Femur (tissue), 1 donor: ENCODE measurements around the gene ZDHHC20.
"Not testable (repeated sequence)": the region's sequence is repeated elsewhere in the genome, so short reads cannot be mapped to it uniquely, and the experiment has no call there.

Experiments
- DNase-seq: peaks from one replicate; pipeline ENCODE4 v3.0.0-alpha.2; 2017

The ZDHHC20 gene

DNA sequence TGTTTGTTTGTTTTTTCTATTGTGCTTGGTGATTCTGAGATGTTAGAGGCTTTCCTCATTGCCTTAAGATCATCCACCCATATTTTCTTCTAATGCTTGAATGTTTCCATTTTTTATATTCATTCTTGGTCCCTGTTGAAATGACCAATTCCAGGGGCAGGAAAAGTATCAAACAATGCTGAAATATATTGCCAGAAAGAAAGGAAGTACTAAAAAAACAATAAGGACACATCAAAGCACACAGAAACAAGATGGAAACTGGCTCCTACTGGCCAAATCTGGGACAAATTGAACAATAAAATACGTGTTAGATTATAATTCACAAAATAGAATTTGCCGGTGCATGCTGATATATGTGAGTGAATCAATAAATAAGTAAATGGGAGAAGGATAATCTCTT lies 23.9 kb downstream of the ZDHHC20 start:
- no peak for DNase-seq

DNA sequence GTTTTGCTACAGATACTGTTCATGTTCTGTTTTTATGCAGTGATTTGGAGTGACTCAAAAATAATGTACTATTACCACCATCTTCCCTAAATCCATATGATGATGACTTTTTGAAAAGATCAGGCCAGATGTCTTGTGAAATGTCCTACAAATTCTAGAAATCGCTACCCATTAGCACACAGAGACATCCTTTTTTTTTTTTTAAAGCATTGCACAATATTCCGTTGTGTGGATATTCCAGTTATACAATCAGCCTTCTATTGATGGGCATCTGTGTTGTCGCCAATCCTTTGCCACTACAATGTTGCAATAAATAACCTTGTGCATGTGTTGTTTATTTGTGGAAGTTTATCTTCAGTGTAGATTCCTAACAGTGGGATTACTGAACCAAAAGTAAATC lies 24.5 kb downstream of the ZDHHC20 start:
- no peak for DNase-seq

DNA sequence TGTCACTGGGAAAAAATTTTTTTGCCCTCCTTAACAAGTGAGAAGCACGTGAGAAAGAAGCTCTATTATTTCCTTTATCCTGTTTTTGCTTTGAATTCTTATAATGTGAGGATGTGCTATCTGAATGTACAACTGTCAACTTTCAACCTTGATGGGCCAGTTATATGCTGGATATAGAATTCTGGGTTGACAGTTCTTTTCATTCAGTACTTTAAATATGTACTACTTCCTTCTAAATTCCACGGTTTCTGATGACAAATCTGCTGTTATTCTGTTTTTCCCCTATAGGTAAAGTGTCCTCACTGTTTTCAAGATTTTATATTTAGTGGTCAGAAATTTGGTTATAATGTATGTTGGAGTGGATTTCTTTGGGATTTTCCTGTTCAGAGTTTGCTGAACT lies 29.9 kb downstream of the ZDHHC20 start:
- DNase-seq, result no peak

DNA sequence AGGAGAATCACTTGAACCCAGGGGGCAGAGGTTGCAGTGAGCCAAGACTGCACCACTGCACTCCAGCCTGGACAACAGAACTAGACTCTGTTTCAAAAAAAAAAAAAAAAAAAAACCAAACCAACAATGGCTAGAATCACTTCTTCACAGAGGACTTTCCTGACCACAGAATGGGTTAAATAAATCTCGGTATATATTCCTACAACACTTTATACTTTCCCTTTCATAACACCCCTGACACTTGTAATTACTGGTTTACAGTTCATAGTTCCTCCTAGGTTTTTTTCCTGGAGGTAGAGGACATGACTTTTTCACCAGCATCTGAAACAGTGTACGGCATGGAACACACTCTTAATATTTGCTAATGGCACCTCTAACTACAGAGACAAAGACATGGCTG lies 31.4 kb downstream of the ZDHHC20 start:
- DNase-seq, result no peak

DNA sequence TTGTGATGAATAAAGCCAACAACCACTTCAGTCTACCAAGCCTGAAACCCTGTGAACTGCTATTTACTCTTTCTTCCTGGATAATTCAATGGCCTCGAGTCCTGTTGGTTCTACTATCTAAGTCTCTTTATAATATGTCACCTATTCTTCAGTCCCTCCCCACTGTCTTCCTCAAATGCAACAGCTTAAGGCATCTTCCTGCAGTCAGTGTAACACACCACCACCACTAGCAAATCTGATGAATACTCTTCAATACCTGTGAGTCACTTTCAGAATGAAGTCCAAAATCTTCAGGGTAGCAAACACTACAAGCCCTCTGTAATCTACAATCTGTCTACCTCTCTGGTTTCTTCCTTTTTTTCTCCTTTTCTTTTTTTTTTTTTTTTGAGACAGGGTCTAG lies 32.9 kb downstream of the ZDHHC20 start:
- DNase-seq, result no peak

DNA sequence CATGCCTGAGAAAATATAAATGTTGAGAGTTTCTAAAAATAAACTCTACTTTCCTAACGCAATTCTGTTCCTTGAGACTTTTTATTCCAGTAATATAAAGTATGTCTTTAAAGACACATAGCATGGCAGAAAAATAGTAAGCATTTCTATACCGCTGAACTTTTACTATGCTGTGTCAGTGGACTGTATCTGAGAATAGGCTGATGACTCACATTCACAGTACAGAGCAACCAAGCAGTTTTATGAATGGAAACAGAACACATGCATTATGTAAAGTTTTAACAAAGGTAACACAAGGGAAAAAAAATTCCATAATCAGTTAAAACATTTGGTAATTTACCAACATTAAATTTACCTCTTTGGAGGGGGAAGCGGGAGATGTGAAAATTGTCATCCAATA lies 38.4 kb downstream of the ZDHHC20 start:
- no peak for DNase-seq

DNA sequence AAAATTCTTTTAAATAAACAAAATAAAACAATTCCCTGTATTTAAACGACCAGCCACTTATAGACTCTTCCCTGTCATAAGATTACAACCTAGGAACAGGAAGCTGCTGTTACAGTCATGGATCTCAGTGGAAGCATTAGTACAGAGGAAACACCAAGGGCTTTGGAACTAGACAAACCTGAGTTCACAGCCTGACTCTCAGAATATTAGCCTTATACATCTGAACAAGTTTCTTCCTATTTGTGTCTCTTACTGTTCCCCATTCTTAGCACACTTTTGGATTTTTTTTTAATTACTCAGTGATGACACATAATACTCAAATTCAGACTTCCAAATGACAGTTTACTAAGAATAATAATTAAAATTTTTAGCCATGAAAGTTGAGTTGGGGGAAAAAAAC lies 46.1 kb downstream of the ZDHHC20 start:
- no peak for DNase-seq

DNA sequence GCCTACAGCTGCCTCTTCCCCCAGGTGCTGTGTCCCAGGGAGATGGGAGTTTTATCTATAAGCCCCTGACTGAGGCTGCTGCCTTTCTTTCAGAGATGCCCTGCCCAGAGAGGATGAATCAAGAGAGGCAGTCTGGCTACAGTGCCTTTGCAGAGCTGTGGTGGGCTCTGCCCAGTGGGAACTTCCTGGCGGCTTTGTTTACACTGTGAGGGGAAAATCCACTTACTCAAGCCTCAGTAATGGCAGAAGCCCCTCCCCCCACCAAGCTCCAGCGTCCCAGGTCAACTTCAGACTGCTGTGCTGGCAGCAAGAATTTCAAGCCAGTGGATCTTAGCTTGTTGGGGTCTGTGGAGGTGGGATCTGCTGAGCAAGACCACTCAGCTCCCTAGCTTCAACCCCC lies 48.6 kb downstream of the ZDHHC20 start:
- not testable (repeated sequence) for DNase-seq

DNA sequence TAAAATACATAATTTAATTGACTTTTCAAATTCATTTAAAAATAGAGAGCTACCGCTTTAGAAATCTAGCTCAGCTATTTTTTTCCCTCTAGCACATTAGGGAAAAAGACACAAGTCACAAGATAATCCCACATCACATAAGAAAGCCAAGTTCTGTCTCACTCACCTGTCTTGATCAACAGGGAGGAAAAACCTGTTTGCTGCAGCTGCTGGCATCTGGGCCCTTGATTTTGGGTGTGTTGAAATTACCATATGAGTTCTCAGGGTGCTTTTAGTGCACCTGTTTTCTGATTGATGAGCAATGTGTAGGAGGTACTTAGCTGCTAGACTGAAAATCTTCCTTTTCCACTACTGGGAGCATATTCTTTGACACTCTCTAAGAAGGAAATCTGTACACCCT lies 53.8 kb downstream of the ZDHHC20 start:
- no peak for DNase-seq

DNA sequence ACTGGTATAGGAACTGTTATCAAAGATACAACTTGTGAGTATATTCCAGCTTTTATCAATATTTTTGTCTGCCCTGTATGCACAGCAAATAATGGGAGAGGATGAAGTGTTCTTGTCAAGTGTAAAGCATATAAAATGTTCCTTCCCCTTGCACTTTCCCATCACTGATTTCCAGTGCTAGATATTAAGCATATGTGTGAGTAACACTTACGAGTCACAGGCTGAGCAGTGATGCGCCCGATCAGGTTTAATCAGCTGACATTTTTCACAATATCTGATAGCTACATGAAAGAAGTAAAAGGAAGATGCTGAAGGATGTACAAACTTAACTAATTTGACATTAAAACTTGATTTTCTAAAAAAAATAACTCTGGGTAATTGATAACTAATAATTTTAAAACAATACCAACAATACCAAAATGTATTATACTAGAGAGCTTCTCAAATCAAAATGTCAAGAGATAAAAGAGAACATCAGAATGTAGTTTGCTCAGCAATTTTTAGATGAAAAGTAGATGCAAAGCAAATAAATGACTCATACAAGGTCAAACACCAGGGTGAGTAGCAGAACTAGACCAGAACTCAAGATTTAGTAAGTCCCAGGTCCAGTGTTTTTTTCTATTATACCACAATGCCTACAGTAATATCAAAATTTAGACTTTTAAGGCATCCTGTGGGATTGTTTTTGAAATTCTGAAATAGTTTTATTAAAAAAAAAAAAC lies 56.4 kb downstream of the ZDHHC20 start:
- DNase-seq, result no peak

DNA sequence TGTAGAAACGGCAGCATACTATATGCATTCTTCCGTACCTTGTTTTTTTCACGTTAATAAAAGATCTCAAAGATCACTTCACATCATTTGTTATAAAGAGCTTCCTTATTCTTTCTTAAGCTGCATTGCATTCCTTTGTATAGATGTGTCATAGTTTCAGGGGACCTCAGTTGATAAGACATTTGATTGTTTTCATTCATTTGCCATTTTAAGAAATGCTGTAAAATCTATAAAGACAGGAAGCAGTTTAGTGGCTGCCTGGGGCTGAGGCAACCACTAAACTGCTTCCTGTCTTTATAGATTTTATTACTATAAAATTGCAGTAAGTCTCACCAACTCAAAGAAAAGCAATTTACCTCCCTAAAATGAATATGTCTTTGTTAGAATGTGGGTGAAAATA lies 59.4 kb downstream of the ZDHHC20 start:
- DNase-seq, result no peak

DNA sequence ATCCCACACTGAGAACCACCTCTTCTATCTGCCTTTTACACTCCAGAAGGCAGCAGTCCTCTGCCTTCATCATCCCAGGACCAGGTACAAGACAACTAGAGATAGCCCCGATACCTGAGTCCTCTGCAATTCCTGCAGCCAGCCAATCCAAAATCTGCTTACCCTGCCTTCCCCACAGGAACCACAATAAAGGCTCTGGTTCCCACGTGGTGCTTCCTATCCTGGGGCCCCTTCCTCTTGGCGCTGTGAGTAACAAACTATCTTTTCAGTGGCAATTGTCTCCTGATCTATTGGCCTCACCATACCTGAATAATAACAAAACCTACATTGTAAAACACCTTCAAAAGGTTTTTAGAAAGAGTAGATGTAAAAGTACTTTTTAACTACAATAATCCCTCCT lies 63.1 kb downstream of the ZDHHC20 start:
- DNase-seq, result no peak

DNA sequence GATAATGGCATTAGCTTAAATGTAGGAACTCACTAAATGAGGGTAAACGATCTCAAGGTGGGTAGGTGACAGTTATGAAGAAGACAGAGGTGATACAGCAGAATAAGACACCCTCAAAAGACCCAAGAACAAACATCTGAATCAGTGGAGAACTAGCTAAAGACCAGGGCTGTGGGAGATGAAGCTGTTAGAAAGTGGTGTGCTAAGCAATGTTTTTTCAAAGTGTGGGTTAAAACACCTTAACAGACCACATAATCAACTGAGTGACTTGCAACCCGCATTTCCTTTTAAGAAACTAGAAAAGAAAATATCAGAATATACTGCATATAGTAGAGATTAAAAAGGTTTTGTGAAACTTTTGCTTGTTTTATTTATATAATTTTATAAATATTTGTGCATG lies 70.0 kb downstream of the ZDHHC20 start:
- DNase-seq, result no peak

DNA sequence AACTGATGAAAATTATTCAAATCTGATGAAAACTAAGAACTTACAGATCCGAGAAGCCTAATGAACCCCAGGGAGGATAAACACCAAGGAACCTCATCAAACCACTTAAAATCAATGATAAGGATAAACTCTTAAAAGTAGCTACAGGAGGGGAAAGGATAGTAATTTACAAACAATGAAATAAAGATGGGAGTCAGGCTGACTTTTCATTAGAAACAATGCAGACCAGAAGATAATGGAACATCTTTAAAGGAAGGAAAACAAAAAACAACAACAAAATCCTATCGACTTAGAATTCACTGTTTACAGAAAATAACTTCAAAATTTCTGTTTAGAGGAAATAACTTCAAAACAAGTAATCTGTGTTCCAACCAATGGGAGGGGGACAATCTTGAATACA lies 73.4 kb downstream of the ZDHHC20 start:
- no peak for DNase-seq

DNA sequence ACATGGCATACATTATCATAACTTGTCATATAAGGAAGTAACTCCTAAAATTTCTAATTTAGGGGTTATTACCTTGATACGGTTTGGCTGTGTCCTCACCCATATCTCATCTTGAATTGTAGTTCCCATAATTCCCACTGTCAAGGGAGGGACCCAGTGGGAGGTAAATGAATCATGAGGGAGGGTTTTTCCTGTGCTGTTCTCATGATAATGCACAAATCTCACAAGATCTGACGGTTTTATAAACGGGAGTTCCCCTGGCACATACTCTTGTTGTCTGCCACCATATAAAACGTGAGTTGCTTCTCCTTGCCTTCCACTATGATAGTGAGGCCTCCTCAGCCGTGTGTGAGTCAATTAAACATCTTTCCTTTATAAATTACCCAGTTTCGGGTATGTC lies 76.0 kb downstream of the ZDHHC20 start:
- DNase-seq, result no peak

DNA sequence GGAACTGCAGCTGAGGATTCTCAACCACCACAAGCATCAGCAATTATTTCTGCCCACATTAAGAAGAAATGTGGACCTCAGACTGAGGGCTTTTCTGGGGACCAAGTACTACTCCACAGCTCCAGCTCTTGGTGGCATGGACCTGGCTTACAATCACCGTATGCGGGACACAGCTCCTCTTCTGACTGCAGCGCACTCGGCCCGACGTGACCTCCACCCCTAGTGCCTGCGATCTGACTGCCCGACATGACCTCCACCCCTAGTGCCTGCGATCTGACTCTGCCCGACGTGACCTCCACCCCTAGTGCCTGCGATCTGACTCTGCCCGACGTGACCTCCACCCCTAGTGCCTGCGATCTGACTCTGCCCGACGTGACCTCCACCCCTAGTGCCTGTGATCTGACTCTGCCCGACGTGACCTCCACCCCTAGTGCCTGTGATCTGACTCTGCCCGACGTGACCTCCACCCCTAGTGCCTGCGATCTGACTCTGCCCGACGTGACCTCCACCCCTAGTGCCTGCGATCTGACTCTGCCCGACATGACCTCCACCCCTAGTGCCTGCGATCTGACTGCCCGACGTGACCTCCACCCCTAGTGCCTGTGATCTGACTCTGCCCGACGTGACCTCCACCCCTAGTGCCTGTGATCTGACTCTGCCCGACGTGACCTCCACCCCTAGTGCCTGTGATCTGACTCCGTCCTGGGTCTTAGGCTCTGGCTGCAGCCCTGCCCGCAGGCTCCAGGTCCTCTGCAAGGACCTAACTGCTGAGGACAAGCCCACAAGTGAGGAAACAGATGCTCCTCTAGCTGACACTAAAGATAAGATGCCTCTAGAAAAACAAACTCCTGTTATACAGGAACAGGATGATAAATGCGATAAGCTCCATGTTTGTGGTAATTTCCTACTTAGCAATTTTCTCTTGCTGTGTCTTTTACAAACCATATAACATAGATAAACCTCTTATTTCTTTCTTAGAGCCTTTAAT lies 81.8 kb downstream of the ZDHHC20 start:
- DNase-seq, result not testable (repeated sequence)

DNA sequence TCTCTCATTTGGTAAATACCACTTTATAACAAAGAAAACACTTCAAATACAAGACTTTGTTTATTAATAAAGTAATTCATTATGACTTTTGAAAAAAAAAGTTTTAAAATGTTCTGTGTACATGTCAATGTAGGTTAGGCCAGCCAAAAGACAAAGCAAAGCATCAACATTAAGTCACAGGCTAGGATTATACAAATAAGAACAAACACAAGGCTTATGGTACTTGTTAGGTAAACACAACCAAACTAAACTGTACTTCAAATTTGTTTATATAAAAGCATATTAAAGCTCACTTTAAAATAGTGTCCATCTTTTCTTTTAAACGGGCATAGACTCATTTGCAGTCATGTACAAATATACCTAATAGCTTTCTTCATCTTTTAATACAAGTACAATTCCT lies 86.6 kb downstream of the ZDHHC20 start:
- DNase-seq, result no peak

DNA sequence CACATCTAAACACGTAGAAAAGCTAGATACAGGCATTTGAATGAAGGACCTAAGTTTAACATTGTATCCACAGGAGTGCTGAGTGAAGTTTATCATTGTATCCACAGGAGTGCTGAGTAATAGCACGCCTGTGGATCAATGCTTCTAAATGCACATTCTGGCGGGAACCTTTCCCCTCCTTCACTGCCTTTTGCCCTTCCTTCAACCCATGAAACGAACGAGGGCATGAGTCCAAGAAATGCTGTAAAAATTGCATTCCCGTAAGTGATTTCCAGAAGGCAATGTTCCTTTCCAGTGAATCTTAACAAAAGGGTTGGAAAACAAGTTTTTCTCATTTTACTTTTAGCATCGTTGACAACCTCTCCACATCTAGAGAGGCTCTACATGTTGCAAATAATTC lies 88.1 kb downstream of the ZDHHC20 start:
- DNase-seq, result no peak

DNA sequence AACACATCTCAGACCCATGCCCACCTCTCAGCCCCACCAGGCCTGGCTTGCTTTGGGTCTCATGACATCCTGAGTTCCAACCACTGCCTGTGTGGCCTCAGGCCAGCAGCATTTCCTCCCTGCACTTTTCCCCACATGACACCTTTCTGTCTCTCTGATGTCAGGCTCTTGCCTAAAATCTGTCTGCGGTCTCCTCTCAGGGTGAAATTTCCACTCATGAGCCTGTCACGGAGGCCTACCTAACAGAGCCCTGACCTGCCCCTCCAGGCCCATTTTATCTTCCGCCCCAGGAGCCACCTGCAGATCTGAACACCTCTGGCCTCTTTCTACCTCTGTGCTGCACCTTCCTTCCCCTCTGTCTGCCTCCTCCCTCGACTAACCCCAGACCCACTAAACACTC lies 93.5 kb downstream of the ZDHHC20 start:
- DNase-seq, result no peak

DNA sequence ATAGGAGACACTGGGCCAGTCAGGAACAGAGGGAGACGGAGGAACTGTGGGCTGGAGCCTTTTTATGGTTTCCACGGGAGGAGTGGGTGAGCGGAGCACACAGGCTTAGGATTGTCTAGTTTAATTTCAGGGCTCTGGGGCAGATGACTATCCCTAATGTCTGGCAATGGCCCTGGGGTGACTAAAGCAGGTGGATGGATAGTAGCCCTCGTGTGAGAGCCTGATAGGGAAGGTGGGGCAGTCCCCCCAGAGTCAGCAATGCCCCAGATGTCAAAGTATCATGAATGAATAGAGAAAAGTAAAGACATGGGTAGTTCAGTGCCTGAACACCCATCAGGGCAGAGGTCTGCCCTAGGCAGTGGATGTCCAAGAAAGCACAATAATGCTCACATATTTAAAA lies 94.2 kb downstream of the ZDHHC20 start:
- DNase-seq, result no peak

DNA sequence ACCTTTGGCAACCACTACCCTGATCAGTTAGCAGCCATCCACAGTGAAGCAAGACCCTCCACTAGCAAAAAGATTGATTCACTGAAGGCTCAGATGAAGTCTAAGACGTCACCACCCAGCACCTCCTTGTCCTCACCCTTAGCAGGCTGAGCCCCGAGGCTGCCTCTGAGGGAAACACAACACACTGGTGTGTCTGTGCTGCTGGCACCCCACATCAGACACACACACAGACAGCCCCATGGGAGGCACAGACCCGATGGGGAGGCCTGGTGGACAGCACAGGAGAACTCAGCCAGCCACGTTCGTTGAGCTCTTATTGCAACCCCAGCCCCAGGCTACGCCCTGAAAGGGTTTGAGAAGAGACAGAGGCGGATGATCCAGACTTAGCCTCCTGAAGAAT lies 94.7 kb downstream of the ZDHHC20 start:
- DNase-seq, result no peak

DNA sequence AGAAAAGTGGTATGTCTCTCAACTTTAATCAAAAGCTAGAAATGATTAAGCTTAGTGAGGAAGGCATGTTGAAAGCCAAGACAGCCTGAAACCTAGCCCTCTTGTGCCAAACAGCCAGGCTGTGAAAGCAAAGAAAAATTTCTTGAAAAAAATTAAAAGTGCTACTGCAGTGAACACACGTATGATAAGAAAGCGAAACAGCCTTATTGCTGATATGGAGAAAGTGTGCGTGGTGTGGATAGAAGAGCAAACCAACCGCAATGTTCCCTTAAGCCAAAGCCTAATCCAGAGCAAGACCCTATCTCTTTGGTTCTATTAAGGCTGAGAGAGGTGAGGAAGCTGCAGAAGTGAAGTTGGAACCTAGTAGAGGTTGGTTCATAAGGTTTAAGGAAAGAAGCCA lies 96.4 kb downstream of the ZDHHC20 start:
- no peak for DNase-seq

DNA sequence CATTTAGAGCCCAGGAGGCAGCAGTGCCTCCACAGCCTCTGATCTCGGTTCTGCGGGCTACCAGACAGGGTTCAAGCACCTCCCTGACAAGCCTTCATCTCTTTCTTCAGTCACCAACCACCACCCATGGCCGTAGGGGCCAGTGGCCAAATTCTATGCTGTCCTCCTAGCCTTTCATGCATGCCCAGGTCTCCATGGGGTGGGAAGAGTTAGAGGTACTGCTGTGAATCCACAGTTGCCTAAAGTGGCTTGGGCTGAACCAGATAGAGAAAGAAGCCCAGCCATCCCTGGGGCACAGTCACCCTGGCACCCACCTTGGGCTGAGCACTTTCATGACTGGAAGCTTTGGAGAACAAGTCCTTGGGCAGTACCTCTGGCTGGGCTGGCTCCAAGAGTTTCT lies 97.4 kb downstream of the ZDHHC20 start:
- DNase-seq, result no peak

DNA sequence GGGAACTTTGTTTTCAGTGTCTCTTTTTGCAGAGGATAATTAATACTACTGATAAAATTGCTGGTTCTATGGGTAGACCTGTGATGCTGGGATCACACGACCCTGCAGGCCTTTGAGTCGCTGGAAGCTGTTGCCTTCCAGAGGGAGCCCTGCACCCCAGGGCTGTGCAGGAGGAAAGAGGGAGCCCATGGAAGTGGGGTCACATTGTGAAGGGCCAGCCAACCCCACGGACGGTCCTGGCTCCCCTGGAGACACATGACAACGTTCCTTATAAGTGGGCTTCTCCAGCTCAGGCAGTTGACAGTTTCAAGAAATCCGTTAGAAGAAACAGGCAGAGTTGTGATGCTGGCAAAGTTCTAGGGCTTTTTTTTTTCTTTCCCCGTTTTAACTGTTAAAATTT lies 98.0 kb downstream of the ZDHHC20 start:
- no peak for DNase-seq
